Neuron (in vitro differentiated cells): ENCODE measurements around the gene DYDC2.

ENCODE experiments used
- H2AFZ ChIP-seq: one replicate; pipeline ENCODE4 v1.6.1; 2013; ENCODE audit warnings: low read depth, mild to moderate bottlenecking, inconsistent platforms, low read length, moderate library complexity
- H3K27me3 ChIP-seq: one replicate; pipeline ENCODE4 v1.6.1; 2013; ENCODE audit warnings: low read length; ENCODE audit not compliant: insufficient read depth
- H3K36me3 ChIP-seq: one replicate; pipeline ENCODE4 v1.6.1; 2013; ENCODE audit warnings: low read length; ENCODE audit not compliant: insufficient read depth
- H3K4me1 ChIP-seq: one replicate; pipeline ENCODE4 v1.6.1; 2013; ENCODE audit warnings: low read length; ENCODE audit not compliant: insufficient read depth
- H3K4me3 ChIP-seq: 2 replicates; pipeline ENCODE4 v1.5.1; 2013; ENCODE audit warnings: mild to moderate bottlenecking, low read length, moderate library complexity
- H3K9me3 ChIP-seq: one replicate; pipeline ENCODE4 v1.6.1; 2013; ENCODE audit warnings: low read length

Gene DYDC2

GRCh38 chr10:80356563-80356988, at the start of gene DYDC2, which contains the start of gene DYDC1:
TSS of gene DYDC2 (plus strand) at chr10:80356781. CDS start at chr10:80362444, 5,663 bp downstream.
TSS of gene DYDC1 (minus strand) at chr10:80356755. CDS start at chr10:80352601, 4,154 bp downstream.
- peaks cover 8% of the 10 kb centered on the region for H3K4me1 ChIP-seq
- H3K9me3 ChIP-seq, result no peaks in the 10 kb centered on the region
- no peaks in the 10 kb centered on the region for H3K27me3 ChIP-seq
- peak within 1 kb of the TSS; percentile 48 for H3K4me3 ChIP-seq
- H3K36me3 ChIP-seq, result no peaks in the 10 kb centered on the region
- peak within 1 kb of the TSS; percentile 62 for H2AFZ ChIP-seq

DNA sequence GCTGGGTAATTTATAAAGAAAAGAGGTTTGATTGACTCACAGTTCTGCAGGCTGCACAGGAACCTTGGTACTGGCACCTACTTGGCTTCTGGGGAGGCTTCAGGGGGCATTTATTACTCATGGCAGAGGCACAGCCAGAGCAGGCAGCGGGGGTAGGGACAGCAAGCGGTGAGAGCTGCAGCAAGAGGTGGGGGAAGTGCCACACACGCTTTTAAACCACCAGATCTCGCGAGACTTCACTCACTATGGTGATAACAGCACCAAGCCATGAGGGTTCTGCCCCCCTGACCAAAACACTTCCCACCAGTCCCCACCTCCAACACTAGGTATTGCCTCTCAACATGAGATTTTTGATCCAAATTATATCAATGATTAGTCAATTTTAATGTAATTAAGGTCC, 43.1 kb upstream of the DYDC2 start:
- no peaks in the 10 kb centered on the region for H3K36me3 ChIP-seq
- H3K4me3 ChIP-seq, result no peak overlapping the region
- H3K4me1 ChIP-seq, result no peaks in the 10 kb centered on the region
- H3K27me3 ChIP-seq, result no peaks in the 10 kb centered on the region
- H2AFZ ChIP-seq, result no peak overlapping the region
- H3K9me3 ChIP-seq, result no peaks in the 10 kb centered on the region

DNA sequence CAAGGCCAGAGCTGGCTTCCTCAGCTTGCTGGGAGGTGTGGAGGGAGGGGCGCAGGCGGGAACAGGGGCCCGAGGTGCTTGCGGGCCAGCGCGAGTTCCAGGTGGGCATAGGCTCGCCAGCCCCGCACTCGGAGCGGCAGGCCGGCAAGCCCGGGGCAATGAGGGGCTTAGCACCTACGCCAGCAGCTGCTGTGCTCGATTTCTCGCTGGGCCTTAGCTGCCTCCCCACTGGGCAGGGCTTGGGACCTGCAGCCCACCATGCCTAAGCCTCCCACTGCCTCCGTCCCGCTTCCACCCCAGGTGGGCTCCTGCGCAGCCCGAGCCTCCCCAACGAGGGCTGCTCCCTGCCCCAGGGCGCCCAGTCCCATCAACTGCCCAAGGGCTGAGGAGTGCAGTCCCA, 41.2 kb upstream of the DYDC2 start:
- no peak overlapping the region for H2AFZ ChIP-seq
- H3K27me3 ChIP-seq, result no peaks in the 10 kb centered on the region
- H3K4me1 ChIP-seq, result no peaks in the 10 kb centered on the region
- H3K4me3 ChIP-seq, result no peak overlapping the region
- H3K36me3 ChIP-seq, result no peaks in the 10 kb centered on the region
- H3K9me3 ChIP-seq, result no peaks in the 10 kb centered on the region

DNA sequence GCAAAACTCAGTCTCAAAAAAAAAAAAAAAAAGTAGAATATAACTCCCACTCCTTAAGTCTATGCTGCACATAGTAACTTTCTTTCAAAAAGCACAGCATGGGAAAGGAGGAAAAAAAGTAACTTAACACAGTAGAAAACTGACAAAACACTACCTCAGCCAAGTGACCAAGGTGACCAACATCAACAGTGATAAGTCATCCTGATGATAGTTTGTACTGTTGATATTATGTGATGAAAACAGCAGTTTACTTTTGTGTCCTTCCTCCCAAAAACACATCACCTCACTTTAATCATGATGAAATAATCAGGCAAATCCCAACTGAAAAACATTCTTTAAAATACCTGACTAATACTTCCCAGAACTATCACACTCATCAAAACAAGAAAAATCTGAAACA, 37.8 kb upstream of the DYDC2 start:
- no peaks in the 10 kb centered on the region for H3K9me3 ChIP-seq
- H3K36me3 ChIP-seq, result no peaks in the 10 kb centered on the region
- no peak overlapping the region for H2AFZ ChIP-seq
- H3K4me3 ChIP-seq, result no peak overlapping the region
- H3K27me3 ChIP-seq, result no peaks in the 10 kb centered on the region
- peaks cover 4% of the 10 kb centered on the region for H3K4me1 ChIP-seq

GRCh38 chr10:80319318-80319717, 37.3 kb upstream of the DYDC2 start:
- H3K9me3 ChIP-seq, result no peaks in the 10 kb centered on the region

DNA sequence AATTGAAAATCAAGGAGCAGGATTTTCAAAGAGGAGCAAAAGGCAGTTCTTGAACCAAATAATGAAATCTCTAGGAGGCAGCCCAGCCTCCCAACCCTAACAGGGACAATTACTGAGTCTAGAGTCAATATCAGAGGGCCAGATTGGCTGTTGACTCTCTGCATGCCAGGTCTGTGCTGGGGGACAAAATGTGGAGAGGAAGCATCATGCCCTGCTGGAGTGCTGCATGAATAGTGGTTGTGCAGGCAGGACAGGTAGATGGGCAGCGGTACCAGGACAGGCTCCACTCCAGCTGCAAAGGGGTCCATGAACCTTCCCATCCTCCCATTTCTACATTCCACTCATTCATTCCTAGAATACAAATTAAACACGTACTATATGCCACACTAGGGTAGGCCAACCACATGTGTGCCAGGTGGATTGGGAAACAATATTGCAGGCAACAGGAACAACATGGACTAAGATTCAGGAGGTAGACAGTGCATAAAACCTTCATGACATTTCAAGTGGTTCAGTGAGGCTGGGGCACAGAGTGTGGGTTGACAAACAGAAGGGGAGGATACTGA, 36.8 kb upstream of the DYDC2 start:
- Histone ChIP-seq H3K27me3 (peaks cover 2% of the 10 kb centered on the region), H3K9me3 (no peaks in the 10 kb centered on the region), H3K36me3 (no peaks in the 10 kb centered on the region), H3K4me1 (peaks cover 4% of the 10 kb centered on the region), H3K4me3 (no peak overlapping the region), H2AFZ (no peak overlapping the region)

More at GRCh38 chr10:80319318-80319717, 37.3 kb upstream of the DYDC2 start:
- no peaks in the 10 kb centered on the region for H3K36me3 ChIP-seq
- H3K4me1 ChIP-seq, result peaks cover 4% of the 10 kb centered on the region
- no peak overlapping the region for H2AFZ ChIP-seq
- H3K27me3 ChIP-seq, result peaks cover under 1% of the 10 kb centered on the region
- H3K4me3 ChIP-seq, result no peak overlapping the region

GRCh38 chr10:80320377-80320776, 36.2 kb upstream of the DYDC2 start:
- H3K4me1 ChIP-seq, result peaks cover 4% of the 10 kb centered on the region
- H3K4me3 ChIP-seq, result no peak overlapping the region
- no peaks in the 10 kb centered on the region for H3K36me3 ChIP-seq
- no peak overlapping the region for H2AFZ ChIP-seq
- H3K9me3 ChIP-seq, result no peaks in the 10 kb centered on the region
- H3K27me3 ChIP-seq, result peaks cover 2% of the 10 kb centered on the region

GRCh38 chr10:80321183-80321582, 35.4 kb upstream of the DYDC2 start:
- Histone ChIP-seq H3K36me3 (no peaks in the 10 kb centered on the region), H3K4me3 (no peak overlapping the region), H3K27me3 (peaks cover 2% of the 10 kb centered on the region), H3K9me3 (no peaks in the 10 kb centered on the region), H3K4me1 (peaks cover 4% of the 10 kb centered on the region), H2AFZ (no peak overlapping the region)

- H3K9me3 ChIP-seq, result no peaks in the 10 kb centered on the region
- no peak overlapping the region for H3K4me3 ChIP-seq
- H3K27me3 ChIP-seq, result peaks cover 2% of the 10 kb centered on the region
- H3K36me3 ChIP-seq, result no peaks in the 10 kb centered on the region
- peaks cover 4% of the 10 kb centered on the region for H3K4me1 ChIP-seq
- H2AFZ ChIP-seq, result no peak overlapping the region
Measured at GRCh38 chr10:80322158-80322557, 34.4 kb upstream of the DYDC2 start.

DNA sequence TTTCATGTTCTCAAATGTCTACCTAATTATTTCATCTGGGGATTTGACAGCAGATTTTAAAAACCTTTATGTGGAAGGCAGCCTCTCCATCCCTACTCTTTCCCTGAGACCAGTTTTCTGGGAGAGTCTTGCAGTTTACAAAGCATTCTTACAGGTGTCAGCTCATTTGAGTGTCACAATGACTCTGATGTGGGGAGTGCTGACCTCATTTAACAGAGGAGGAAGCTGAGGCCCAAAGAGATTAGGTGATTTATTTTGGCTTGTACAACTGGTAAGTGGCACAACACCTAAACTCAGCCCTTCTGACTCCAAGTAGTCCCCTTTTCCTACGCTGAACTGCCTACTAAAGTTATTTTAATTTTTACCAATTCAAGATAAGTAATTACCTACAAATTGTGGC, 33.9 kb upstream of the DYDC2 start:
- H3K36me3 ChIP-seq, result no peaks in the 10 kb centered on the region
- peaks cover 2% of the 10 kb centered on the region for H3K27me3 ChIP-seq
- no peak overlapping the region for H2AFZ ChIP-seq
- no peak overlapping the region for H3K4me3 ChIP-seq
- peaks cover 4% of the 10 kb centered on the region for H3K4me1 ChIP-seq
- no peaks in the 10 kb centered on the region for H3K9me3 ChIP-seq

GRCh38 chr10:80323311-80323710, 33.3 kb upstream of the DYDC2 start:
- H3K4me3 ChIP-seq, result no peak overlapping the region
- H3K9me3 ChIP-seq, result no peaks in the 10 kb centered on the region
- H3K4me1 ChIP-seq, result peaks cover 4% of the 10 kb centered on the region
- no peaks in the 10 kb centered on the region for H3K36me3 ChIP-seq
- H2AFZ ChIP-seq, result no peak overlapping the region
- H3K27me3 ChIP-seq, result peaks cover 2% of the 10 kb centered on the region

- Histone ChIP-seq H3K4me1 (peaks cover 4% of the 10 kb centered on the region), H3K36me3 (no peaks in the 10 kb centered on the region), H3K4me3 (no peak overlapping the region), H3K27me3 (peaks cover 2% of the 10 kb centered on the region), H2AFZ (no peak overlapping the region), H3K9me3 (no peaks in the 10 kb centered on the region)
Measured at GRCh38 chr10:80324086-80324485, 32.5 kb upstream of the DYDC2 start.

GRCh38 chr10:80324891-80325364, 31.7 kb upstream of the DYDC2 start:
- no peaks in the 10 kb centered on the region for H3K36me3 ChIP-seq
- H2AFZ ChIP-seq, result no peak overlapping the region
- peaks cover 2% of the 10 kb centered on the region for H3K27me3 ChIP-seq
- no peak overlapping the region for H3K4me3 ChIP-seq
- H3K9me3 ChIP-seq, result no peaks in the 10 kb centered on the region
- peaks cover 4% of the 10 kb centered on the region for H3K4me1 ChIP-seq

- H3K4me1 ChIP-seq, result no peaks in the 10 kb centered on the region
Measured at GRCh38 chr10:80333983-80334382, 22.6 kb upstream of the DYDC2 start.

More at GRCh38 chr10:80333983-80334382, 22.6 kb upstream of the DYDC2 start:
- H3K9me3 ChIP-seq, result no peaks in the 10 kb centered on the region
- H3K4me3 ChIP-seq, result no peak overlapping the region
- H3K27me3 ChIP-seq, result peaks cover 2% of the 10 kb centered on the region
- no peaks in the 10 kb centered on the region for H3K36me3 ChIP-seq
- H2AFZ ChIP-seq, result no peak overlapping the region
